Esophagus squamous epithelium (tissue), 5 donors: ENCODE measurements around the gene DUSP21. TPM values are rescaled to one million over a fixed set of nuclear protein-coding genes. Genes with fewer than 3 reads are reported as not detected.

ENCODE experiments used
- DNase-seq: peaks from one replicate; lab custom pipeline; 2025; lab: John Stamatoyannopoulos, UW
- H3K27ac ChIP-seq, 4 donors: fragments of 200-600 bp; sonication (generic); one replicate each; pipeline ENCODE4 v1.5.1; 2016 to 2019; ENCODE audit warnings: mild to moderate bottlenecking in 1 of 4
- H3K27me3 ChIP-seq, 4 donors: fragments of 200-600 bp; sonication (generic); 1 replicate in 3 of 4; 2 replicates in 1 of 4; pipeline versions ENCODE4 v1.5.1 to v1.6.0; 2017 to 2021; ENCODE audit warnings: antibody characterized with exemption in 1 of 4
- H3K36me3 ChIP-seq, 3 donors: fragments of 200-600 bp; sonication (generic); one replicate each; pipeline ENCODE4 v1.5.1; 2016 to 2019
- H3K4me1 ChIP-seq, 3 donors: fragments of 200-600 bp; sonication (generic); one replicate each; pipeline ENCODE4 v1.5.1; 2017 to 2019
- H3K4me3 ChIP-seq, 4 donors: fragments of 200-600 bp; sonication (generic); 1 replicate in 3 of 4; 2 replicates in 1 of 4; pipeline ENCODE4 v1.5.1; 2016 to 2019; ENCODE audit warnings: mild to moderate bottlenecking in 2 of 4, moderate library complexity in 1 of 4
- H3K9me3 ChIP-seq, 3 donors: fragments of 200-600 bp; sonication (generic); one replicate each; pipeline ENCODE4 v1.5.1; 2016 to 2019
- CTCF ChIP-seq, 6 experiments: fragments of 450-650 bp in 4 of 6; fragments of 200-600 bp in 2 of 6; sonication (generic) in 2 of 6; IDR thresholded peaks; one replicate each; pipeline ENCODE4 v1.5.1; 2016 to 2019; ENCODE audit warnings: antibody characterized with exemption in 6 of 6, mild to moderate bottlenecking in 4 of 6, moderate library complexity in 4 of 6
- POLR2A ChIP-seq, 4 donors: fragments of 450-650 bp; IDR thresholded peaks; one replicate each; pipeline ENCODE4 v1.6.1; 2017; ENCODE audit warnings: antibody characterized with exemption in 4 of 4, mild to moderate bottlenecking in 4 of 4, moderate library complexity in 3 of 4
- WGBS, 2 donors: methylation state at CpG; one replicate each; pipeline ENCODE4 v1.1.5; 2018; 5-methylcytosine and 5-hydroxymethylcytosine counted together
- intact Hi-C: fragments of 100-400 bp; cut with DNase I; formaldehyde crosslinking; loops from one replicate; pipeline ENCODE4 v1.15.0; 2022
- total RNA-seq, 4 donors: library from RNA; depleted of rRNA; stranded (reverse); fragments of >200 nt; gene quantifications; one replicate each; pipeline ENCODE4 v1.1.0, GENCODE V29; 2016
- donor health status: DM: yes; HTN: yes; CAD: no.

Gene DUSP21
- total RNA-seq, 4 donors from 2014 or later, result not detected

- Histone ChIP-seq H3K27me3 (no peaks in the 10 kb centered on the region), H3K4me1 (peaks cover 0 to 40% (median 12%) of the 10 kb centered on the region in 3 donors), H3K9me3 (no peaks in the 10 kb centered on the region), H3K36me3 (no peaks in the 10 kb centered on the region), H3K4me3 (peak overlapping the region; percentile 65 to 84 (median 82)), H3K27ac (peak overlapping the region; percentile 96 to 99 (median 97))
- intact Hi-C loops, result no loop called here
- 1 to 21% methylated on average over 5 of the region's 5 CpGs for WGBS, 2 donors
- TF ChIP-seq POLR2A (IDR thresholded peaks at IDR 0.05) (no peak), CTCF (IDR thresholded peaks at IDR 0.05) (no peak)
- DNase-seq, result no peak
Observed at GRCh38 chrX:44875185-44875489, 31.3 kb downstream of the DUSP21 start.

GRCh38 chrX:44876086-44876485, 32.3 kb downstream of the DUSP21 start:
- peaks cover 0 to 39% (median 9%) of the 10 kb centered on the region in 3 donors for H3K4me1 ChIP-seq
- WGBS, 2 donors, result 17 to 30% methylated on average over 4 of the region's 4 CpGs
- no peaks in the 10 kb centered on the region for H3K36me3 ChIP-seq
- no peak for DNase-seq
- no peaks in the 10 kb centered on the region for H3K9me3 ChIP-seq
- no peaks in the 10 kb centered on the region for H3K27me3 ChIP-seq
- peak overlapping the region in 3 of 4 donors; percentile 65 to 84 (median 81) for H3K4me3 ChIP-seq
- TF ChIP-seq CTCF (IDR thresholded peaks at IDR 0.05) (no peak), POLR2A (IDR thresholded peaks at IDR 0.05) (no peak)
- H3K27ac ChIP-seq, result peak overlapping the region in 1 of 4 donors; percentile 96
- intact Hi-C loops, result no loop called here

GRCh38 chrX:44876767-44877166, 32.9 kb downstream of the DUSP21 start:
- 86 to 87% methylated on average over 19 of the region's 19 CpGs for WGBS, 2 donors
- H3K27me3 ChIP-seq, result no peaks in the 10 kb centered on the region
- H3K27ac ChIP-seq, result no peak overlapping the region
- DNase-seq, result no peak
- intact Hi-C loops, result no loop called here
- no peaks in the 10 kb centered on the region for H3K36me3 ChIP-seq
- H3K4me1 ChIP-seq, result peaks cover 0 to 32% (median 7%) of the 10 kb centered on the region in 3 donors
- H3K4me3 ChIP-seq, result no peak overlapping the region
- no peaks in the 10 kb centered on the region for H3K9me3 ChIP-seq
- TF ChIP-seq POLR2A (IDR thresholded peaks at IDR 0.05), result no peak
- TF ChIP-seq CTCF (IDR thresholded peaks at IDR 0.05), result no peak

GRCh38 chrX:44878780-44879179, 35.0 kb downstream of the DUSP21 start:
- peaks cover 0 to 39% (median 7%) of the 10 kb centered on the region in 3 donors for H3K4me1 ChIP-seq

GRCh38 chrX:44881549-44881948, 37.7 kb downstream of the DUSP21 start:
- peaks cover 0 to 28% (median 3%) of the 10 kb centered on the region in 3 donors for H3K4me1 ChIP-seq
- no peak for TF ChIP-seq POLR2A (IDR thresholded peaks at IDR 0.05)

More at GRCh38 chrX:44878780-44879179, 35.0 kb downstream of the DUSP21 start:
- no peak overlapping the region for H3K4me3 ChIP-seq
- DNase-seq, result no peak
- WGBS, 2 donors, result 65 to 79% methylated on average over 8 of the region's 8 CpGs
- no peak overlapping the region for H3K27ac ChIP-seq
- intact Hi-C loops, result no loop called here
- TF ChIP-seq CTCF (IDR thresholded peaks at IDR 0.05) (no peak), POLR2A (IDR thresholded peaks at IDR 0.05) (no peak)
- no peaks in the 10 kb centered on the region for H3K36me3 ChIP-seq
- no peaks in the 10 kb centered on the region for H3K27me3 ChIP-seq
- H3K9me3 ChIP-seq, result no peaks in the 10 kb centered on the region

GRCh38 chrX:44882635-44883034, 38.8 kb downstream of the DUSP21 start:
- Histone ChIP-seq H3K4me1 (peaks cover 0 to 20% (median 3%) of the 10 kb centered on the region in 3 donors), H3K27ac (no peak overlapping the region), H3K4me3 (no peak overlapping the region), H3K9me3 (no peaks in the 10 kb centered on the region), H3K36me3 (no peaks in the 10 kb centered on the region), H3K27me3 (no peaks in the 10 kb centered on the region)
- intact Hi-C loops, result no loop called here
- no peak for TF ChIP-seq CTCF (IDR thresholded peaks at IDR 0.05)
- no peak for TF ChIP-seq POLR2A (IDR thresholded peaks at IDR 0.05)
- no peak for DNase-seq

More at GRCh38 chrX:44881549-44881948, 37.7 kb downstream of the DUSP21 start:
- Histone ChIP-seq H3K27me3 (no peaks in the 10 kb centered on the region), H3K27ac (no peak overlapping the region), H3K4me3 (no peak overlapping the region), H3K36me3 (no peaks in the 10 kb centered on the region), H3K9me3 (no peaks in the 10 kb centered on the region)
- no peak for DNase-seq
- WGBS, 2 donors, result 90 to 91% methylated on average over 9 to 10 of the region's 10 CpGs
- intact Hi-C loops, result no loop called here
